Coronary artery (tissue), 2 donors: Measurements from ENCODE around the gene KLF15.

Source experiments
- DNase-seq: peaks from one replicate; pipeline ENCODE4 v3.0.0-alpha.2; 2017; ENCODE audit warnings: low spot score
- H3K27ac ChIP-seq, 2 donors: fragments of 200-600 bp; sonication (generic); one replicate each; pipeline ENCODE4 v1.5.1; 2016 to 2019
- H3K4me3 ChIP-seq: fragments of 200-600 bp; sonication (generic); 2 replicates; pipeline ENCODE4 v1.5.1; 2016; ENCODE audit warnings: mild to moderate bottlenecking, moderate library complexity
- TF ChIP-seq, protein P1 (sequence below): fragments of 200-600 bp; sonication (generic); IDR thresholded peaks from one replicate; pipeline ENCODE4 v1.5.1; 2019; ENCODE audit warnings: antibody characterized with exemption

Gene KLF15

DNA sequence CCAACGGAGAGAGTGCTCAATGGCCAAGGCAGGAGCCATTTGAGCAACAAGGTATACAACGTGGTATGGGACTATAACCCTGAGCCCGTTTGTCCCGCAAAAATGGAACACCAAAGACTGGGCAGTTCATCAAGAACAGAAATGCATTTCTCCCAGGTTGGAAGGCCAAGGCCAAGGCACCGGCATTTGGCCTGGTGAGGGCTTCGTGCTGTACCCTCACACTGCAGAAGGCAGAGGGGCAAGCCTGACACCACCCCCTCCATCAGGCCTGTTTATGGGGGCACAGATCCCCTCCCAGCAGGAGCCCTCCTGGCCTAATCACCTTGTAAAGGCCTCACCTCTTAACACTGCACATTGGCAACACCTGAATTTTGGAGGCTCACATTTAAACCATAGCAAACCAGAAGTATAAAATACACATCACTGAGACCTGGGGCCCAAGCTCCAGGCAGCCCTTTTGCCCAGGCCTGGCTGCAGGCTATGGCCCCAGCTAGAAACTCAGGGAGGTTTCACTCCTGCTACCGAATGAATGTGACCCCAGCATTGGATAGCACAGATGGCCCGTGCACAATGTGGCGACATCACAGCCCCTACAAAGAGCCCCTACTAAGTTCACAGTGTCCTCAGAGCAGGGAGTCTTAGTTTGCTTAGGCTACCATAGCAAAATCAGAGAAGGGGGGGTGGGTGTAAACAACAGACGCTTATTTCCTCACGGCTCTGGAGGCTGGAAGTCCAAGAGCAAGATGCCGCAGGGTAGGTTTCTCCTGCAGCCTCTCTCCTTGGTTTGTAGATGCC, 47.1 kb downstream of the KLF15 start:
- DNase-seq, result no peak
- TF ChIP-seq, protein P1, sequence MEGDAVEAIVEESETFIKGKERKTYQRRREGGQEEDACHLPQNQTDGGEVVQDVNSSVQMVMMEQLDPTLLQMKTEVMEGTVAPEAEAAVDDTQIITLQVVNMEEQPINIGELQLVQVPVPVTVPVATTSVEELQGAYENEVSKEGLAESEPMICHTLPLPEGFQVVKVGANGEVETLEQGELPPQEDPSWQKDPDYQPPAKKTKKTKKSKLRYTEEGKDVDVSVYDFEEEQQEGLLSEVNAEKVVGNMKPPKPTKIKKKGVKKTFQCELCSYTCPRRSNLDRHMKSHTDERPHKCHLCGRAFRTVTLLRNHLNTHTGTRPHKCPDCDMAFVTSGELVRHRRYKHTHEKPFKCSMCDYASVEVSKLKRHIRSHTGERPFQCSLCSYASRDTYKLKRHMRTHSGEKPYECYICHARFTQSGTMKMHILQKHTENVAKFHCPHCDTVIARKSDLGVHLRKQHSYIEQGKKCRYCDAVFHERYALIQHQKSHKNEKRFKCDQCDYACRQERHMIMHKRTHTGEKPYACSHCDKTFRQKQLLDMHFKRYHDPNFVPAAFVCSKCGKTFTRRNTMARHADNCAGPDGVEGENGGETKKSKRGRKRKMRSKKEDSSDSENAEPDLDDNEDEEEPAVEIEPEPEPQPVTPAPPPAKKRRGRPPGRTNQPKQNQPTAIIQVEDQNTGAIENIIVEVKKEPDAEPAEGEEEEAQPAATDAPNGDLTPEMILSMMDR, result no peak
- Histone ChIP-seq H3K27ac (no peak overlapping the region), H3K4me3 (no peak overlapping the region)

DNA sequence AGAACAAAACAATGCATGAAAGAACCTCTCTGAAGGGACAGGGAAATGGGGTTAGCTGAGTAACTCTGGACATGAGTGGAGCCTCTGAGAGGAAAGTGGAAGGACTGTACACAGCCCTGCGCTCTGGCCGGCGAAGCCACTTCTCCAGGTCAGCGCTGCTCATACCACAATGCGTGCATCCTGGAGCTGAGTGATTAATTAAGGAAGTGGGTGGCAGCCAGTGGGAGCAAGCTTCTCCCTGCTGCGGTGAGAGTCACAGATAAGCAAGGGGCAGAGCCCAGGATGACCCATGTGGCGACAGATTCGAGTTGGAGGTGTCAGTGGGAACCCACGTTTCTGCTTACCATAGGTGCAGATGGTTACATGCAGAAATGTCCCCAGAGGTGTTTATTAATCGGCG, 48.0 kb downstream of the KLF15 start:
- H3K4me3 ChIP-seq, result no peak overlapping the region
- H3K27ac ChIP-seq, result no peak overlapping the region
- DNase-seq, result no peak
- TF ChIP-seq, protein P1, result no peak

DNA sequence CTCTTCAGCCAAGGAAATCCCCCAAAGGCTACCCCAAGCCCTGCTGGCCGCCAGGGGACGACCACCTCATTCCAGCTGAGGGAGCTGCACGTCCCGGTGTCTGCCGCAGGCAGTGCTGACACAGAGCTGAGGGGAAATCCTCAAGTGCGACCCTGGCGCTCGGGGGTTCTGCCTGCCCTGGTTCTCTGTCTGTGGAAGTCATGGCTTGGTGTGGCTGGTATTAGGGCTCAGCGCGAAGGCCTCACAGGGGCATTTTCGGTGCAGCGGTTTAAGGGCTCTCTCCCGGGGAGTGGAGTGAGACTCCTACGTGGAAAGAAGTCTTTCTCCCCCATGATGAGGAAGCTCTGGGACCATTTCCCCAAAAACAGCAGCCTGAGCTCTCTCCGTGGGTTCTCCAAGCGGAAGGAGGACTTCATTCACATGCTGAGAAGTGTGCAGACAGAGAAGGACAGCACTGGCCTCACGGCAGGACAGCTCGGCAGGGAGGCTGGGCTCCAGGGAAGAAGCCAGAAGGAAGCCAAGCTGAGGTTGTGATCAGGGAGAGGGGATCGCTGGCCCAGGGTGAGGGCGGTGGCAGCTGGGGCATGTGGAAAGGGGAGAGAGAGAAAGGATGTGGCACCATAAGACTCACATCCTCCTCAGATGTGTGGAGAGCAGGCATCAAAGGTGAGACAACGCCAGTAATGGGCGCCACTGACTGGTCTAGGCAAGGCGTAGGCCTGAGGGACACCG, 48.6 kb downstream of the KLF15 start:
- no peak overlapping the region for H3K27ac ChIP-seq
- TF ChIP-seq, protein P1, result no peak
- no peak overlapping the region for H3K4me3 ChIP-seq
- no peak for DNase-seq

DNA sequence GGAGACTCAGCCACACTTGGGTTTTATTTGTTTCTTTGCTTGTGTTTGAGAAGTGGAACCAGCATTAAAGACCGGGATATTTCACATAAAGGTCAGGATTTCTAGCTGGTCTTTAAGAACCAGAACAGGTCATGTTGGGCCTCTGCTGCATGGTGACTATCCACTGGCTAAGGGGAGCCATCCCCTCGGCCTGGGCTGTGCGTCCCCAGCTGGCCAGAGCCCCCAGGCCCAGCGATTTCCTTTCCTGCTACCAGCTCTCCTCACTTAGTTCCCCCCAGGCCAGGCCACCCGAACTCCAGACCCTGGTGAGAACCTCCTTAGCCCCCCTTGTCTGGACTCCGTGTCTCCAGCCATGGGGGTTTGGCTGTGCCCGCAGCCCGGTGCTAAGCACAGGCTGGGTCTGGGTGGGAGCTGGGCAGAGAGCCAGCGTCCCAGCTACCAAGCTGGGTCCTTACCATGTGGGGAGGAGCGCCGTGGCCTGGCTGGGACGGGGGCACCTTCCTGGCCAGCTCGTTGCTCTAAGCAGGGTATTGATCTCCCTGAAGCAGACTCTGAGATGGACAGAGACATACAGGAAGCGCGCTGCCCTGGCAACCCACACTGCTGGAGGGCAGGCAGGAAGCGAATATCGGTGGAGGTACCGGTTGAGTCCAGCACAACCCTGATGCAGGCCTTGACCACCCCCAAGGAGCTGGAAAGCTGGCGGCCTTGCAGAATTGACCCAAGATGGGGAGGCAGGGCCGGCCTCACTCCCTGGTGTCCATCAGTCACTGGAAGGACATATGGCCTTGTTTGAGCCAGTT, 49.4 kb downstream of the KLF15 start:
- TF ChIP-seq, protein P1, result no peak
- no peak for DNase-seq
- no peak overlapping the region for H3K27ac ChIP-seq
- no peak overlapping the region for H3K4me3 ChIP-seq

DNA sequence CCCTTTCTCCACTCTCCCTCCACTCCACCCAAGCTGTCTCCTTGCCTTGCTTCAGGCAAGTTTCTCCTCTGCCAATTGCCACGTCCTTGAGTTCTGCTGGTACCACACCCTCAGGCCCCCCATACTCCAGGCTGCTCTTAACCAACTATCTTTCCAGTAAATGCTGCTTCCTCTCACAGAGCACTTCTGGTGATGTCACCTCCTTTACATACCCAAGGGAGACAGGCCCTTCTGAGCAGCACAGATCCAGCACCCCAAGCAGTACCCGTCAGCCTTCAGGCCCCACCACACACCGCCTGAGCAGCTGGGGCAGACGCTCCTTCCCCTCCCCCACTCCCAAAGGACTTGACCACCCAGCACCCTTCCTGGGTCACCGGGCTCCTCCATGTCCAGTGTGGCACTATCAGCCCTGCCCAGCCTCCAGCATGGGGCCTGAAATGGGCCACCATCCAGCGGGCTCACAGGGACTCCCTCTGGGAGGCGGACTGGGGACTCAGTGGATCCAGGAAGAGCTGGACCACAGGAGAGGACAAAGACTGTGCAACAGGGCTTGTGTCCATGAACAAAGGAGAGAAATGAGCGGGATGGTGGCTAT, 50.2 kb downstream of the KLF15 start:
- no peak overlapping the region for H3K4me3 ChIP-seq
- no peak for DNase-seq
- no peak overlapping the region for H3K27ac ChIP-seq
- TF ChIP-seq, protein P1, result no peak

DNA sequence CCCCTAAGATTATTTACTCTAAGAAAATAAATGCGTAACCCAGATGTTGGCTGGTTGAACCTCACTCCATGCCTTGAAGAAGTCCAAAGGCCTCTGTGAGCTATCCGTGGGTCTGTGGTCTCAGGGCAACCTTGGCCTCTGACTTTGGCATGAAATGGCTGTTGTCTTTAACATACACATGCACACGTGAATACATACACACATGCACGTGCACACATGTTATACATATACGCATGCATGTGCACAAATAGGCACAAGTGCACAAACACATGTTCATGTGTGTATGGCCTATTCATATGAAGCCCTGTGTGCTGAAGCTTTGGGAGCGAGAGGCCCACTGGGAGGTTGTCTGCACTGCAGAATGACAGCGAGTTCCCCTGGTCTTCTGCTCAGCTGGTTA, 50.8 kb downstream of the KLF15 start:
- TF ChIP-seq, protein P1, result no peak
- no peak for DNase-seq
- Histone ChIP-seq H3K27ac (no peak overlapping the region), H3K4me3 (no peak overlapping the region)
